GM18907 (cell line): Measurements from ENCODE around the gene VPS50.
"Not testable (repeated sequence)": the region's sequence is repeated elsewhere in the genome, so short reads cannot be mapped to it uniquely, and the experiment has no call there.

ENCODE experiments used
- ATAC-seq: cut with Tn5 transposase; IDR thresholded peaks from one replicate; pipeline ENCODE4 v1.9.1; 2021; ENCODE audit warnings: mild to moderate bottlenecking, moderate library complexity; ENCODE audit not compliant: unreplicated experiment

Gene VPS50

DNA sequence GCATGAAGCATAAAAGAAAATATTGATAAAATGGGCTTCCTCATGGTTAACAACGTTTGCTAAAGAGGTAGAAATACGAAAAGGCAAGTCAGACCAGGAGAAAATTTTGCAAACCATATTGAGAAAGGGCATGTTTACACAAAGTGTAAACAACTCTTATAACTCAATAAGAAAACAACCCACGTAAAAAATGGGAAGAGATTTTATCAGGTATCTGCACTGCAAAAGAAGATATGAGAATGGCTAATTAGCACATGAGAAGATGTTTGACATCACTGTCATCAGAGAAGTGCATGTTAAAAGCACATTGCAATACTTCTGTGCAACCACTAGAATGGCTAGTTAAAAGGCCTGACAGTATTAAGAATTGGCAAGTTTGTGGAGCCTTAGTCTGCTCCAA, 99.5 kb downstream of the VPS50 start:
- ATAC-seq = no peak

DNA sequence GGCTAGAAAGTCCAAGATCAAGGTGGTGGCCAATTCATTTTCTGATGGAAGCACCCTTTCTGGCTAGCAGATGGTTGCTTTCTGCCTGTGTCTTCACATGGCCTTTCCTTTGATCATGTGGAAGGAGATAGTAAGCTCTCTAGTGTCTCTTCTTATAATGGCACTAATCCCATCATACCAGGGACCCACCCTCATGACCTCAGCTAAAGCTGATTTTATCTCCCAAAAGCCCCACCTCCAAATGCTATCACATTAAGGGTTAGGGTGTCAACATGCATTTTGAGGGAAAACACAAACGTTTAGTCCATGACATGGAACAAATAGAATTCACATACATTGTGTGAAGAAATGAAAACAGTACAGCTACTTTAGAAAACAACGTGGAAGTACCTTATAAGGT, 100.0 kb downstream of the VPS50 start:
- no peak for ATAC-seq

GRCh38 chr7:93337052-93337451, 104.9 kb downstream of the VPS50 start:
- ATAC-seq = no peak

DNA sequence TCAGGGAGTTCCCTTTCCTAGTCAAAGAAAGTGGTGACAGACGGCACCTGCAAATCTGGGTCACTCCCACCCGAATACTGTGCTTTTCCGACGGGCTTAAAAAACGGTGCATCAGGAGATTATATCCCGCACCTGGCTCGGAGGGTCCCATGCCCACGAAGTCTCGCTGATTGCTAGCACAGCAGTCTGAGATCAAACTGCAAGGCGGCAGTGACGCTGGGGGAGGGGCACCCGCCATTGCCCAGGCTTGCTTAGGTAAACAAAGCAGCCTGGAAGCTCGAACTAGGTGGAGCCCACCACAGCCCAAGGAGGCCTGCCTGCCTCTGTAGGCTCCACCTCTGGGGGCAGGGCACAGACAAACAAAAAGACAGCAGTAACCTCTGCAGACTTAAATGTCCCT, 110.0 kb downstream of the VPS50 start:
- ATAC-seq = not testable (repeated sequence)

GRCh38 chr7:93350338-93350737, 118.2 kb downstream of the VPS50 start:
- no peak for ATAC-seq

- no peak for ATAC-seq
These were observed 120.7 kb downstream of the VPS50 start for GRCh38 chr7:93352881-93353280.

- ATAC-seq = no peak
These were observed 122.6 kb downstream of the VPS50 start for GRCh38 chr7:93354815-93355214.

DNA sequence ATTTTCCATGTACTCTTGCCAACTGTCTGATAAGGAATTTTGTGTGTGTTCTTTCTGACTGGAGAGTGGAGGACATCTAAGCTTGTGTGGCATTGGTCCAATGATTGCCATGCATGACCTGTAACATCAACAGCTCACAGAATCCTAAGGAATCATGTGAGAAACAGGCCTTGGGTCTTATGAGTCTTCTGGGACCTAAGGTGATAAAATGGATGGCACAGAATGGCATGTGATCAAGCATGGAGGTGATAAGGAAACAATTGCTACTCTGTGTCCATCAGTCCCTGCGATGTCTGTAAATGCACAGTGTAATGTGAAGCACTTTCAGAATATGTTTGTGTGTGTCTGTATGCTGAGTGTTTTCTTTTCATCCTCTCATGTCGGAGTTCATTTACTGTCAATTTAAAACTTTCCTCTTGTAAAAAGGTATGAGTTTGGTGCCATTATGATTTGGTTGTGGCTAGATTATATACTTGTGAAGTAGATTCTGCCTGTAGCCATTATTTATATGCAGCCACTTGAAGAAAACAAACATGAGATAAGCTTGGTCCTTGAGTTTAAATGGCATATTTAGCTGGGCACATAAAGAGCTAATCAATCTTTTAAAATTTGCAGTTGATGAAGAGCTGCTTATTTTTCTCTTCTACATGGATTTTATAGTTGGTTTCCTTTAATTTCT, 127.5 kb downstream of the VPS50 start:
- ATAC-seq = no peak

DNA sequence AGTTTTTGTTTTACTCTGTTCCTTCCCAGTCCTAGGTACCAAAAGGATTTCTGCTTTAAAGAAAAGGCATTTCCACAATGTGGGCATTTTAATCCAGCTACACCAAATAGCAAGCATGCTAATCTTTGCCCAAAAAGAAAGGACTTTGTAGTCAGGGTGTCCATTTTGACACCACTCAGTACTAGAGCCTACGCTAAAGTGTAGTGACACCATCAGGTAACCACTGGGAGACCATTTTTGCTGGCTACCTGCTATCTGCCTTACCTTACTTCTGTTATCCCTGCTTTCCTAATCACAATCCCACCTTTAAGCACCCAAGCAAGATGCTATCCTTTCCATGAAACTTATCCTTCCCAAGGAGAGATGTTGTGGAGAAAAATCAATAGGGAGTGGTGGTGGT, 129.7 kb downstream of the VPS50 start:
- ATAC-seq = no peak

DNA sequence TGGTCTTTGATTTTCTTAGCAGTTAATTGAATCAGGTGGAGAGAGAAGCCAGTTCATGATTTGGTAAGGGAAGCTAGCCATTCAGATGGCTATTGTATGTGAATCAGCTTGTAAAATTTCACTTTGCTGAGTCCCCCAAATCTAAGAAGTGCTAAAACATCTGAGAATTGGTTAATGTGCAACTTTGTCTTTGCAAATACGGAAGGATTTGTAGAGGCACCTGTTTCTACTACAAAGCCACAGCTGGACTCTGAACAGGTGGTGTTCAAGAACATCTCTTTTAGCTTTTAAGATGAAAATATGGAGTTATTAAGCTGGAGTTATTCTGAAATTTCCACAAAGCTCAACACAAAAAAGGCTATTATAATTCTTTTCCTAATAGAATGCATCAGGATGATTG, 132.6 kb downstream of the VPS50 start:
- ATAC-seq = peak; percentile 73

GRCh38 chr7:93365341-93365740, 133.2 kb downstream of the VPS50 start:
- ATAC-seq = no peak

- ATAC-seq = no peak
These were observed 134.7 kb downstream of the VPS50 start for GRCh38 chr7:93366816-93367215.

GRCh38 chr7:93367254-93367653, 135.1 kb downstream of the VPS50 start:
- ATAC-seq = no peak

DNA sequence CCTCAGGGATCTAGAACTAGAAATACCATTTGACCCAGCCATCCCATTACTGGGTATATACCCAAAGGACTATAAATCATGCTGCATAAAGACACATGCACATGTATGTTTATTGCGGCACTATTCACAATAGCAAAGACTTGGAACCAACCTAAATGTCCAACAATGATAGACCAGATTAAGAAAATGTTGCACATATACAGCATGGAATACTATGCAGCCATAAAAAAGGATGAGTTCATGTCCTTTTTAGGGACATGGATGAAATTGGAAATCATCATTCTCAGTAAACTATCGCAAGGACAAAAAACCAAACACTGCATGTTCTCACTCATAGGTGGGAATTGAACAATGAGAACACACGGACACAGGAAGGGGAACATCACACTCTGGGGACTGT, 138.8 kb downstream of the VPS50 start:
- ATAC-seq = not testable (repeated sequence)

- no peak for ATAC-seq
These were observed 141.4 kb downstream of the VPS50 start for GRCh38 chr7:93373537-93373936.

GRCh38 chr7:93374345-93374940, 142.3 kb downstream of the VPS50 start:
- peak; percentile 76 for ATAC-seq

DNA sequence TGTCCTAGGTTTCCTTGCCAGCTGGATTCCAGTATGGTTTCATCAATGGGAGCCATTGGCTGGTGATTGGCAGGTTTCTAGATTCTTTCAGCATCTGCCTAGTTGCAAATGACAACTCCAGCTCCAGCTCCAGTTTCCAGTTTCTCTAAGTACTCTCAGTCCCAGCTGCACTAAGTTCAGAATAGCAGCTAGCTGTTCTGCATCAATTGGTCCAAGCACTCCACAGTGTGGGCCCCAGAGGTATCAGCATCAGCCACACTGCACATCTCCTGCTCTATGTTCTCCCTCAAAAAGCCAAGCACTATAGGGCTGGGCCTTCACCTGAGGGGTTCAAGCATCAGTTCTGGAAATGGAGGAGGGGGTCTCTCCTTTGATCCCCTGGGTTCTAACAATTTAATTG, 143.4 kb downstream of the VPS50 start:
- ATAC-seq = peak; percentile 53

- peak; percentile 59 for ATAC-seq
These were observed 146.1 kb downstream of the VPS50 start for GRCh38 chr7:93378131-93378760.

DNA sequence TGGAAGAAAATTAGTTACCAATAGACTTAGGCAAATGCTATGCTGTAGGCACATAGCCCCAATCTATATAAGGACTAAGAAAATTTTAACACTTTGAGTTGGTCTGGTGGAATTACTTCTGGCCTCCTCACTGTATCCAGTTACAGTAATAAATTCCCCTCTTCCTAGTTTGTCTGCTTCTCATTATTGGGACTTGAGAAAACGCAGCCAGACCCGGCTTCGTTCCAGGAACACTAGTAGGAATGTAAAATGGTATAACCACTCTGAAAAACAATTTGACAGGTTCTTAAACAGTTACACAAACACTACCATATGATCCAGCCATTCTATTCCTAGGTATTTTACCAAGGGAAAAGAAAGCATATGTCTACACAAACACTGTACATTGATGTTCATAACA, 150.2 kb downstream of the VPS50 start:
- no peak for ATAC-seq

DNA sequence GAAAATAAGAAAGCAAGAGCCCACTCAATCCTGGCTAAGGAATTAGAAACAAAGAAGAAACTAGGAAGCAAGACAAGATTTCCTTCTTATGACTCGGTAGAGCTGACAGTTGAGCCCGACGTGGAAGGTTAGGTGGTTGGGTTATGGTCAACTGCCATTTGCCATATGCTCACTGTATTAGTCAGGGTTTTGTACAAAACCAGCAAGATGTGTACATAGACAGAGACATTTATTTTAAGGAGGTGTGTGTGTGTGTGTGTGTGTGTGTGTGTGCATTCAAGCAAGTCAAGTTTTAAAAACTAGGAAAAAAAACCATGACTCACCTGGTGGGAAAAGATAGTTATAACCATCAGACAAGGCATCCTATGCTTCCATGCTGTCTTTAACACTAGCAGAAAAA, 158.5 kb downstream of the VPS50 start:
- ATAC-seq = no peak

DNA sequence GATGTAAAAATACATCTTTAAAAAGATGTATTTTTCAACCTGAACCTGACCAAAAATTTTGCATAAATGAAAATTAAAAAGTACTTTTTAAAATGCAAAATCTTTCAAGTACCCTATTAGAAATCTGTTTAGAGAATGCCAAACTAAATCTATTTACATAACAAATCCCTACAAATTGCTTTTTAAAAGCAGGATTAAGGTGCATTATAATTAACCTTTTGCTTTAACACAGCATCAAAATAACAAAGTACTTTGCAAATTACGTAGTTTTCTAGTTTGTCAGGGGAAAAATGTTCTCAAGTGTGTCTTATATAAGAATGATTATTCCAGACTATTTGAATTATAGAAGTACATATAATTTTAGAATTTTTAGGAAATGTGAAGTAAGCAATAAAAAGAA, 160.8 kb downstream of the VPS50 start:
- no peak for ATAC-seq

DNA sequence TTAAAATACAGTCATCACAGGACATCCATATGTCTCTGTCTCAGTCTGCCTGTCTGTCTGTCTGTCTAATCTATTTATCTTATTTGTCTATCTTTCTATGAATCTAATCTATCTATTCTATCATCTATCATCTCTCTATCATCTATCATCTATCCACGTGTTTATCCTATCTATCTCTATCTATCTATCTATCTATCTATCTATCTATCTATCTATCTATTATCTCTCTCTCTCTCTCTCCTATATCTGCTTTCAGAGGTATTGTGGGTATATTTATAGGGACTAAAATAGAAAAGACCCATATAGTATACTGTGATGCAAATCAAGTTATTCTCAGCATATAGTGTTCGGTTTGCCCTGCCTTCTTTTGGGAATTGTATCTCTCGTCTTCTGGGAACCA, 167.5 kb downstream of the VPS50 start:
- ATAC-seq = no peak
